Measurements from ENCODE around the gene HPS3. TPM values are rescaled to one million over a fixed set of nuclear protein-coding genes. Genes with fewer than 3 reads are reported as not detected.

Gene HPS3
- total RNA-seq, 1 experiment from 2014 or later, result 20.9 TPM

GRCh38 chr3:149081772-149082171 is 47.7 kb upstream of the HPS3 start:
- peaks cover 37% of the 10 kb centered on the region for H3K36me3 Mint-ChIP-seq (ENCODE audit: insufficient read depth, unreplicated experiment)
- CTCF ChIA-PET, result no interaction called here
- H3K36me3 ChIP-seq (ENCODE audit: control insufficient read depth, insufficient read depth, low read length), result no peaks in the 10 kb centered on the region
- no peaks in the 10 kb centered on the region for H3K9me3 ChIP-seq
- H3K4me1 ChIP-seq, result peaks cover 11% of the 10 kb centered on the region
- H3K27me3 ChIP-seq (replicated peaks; ENCODE audit: control insufficient read depth, insufficient read depth, low read length), result no peaks in the 10 kb centered on the region
- H3K27me3 Mint-ChIP-seq (ENCODE audit: insufficient read depth, unreplicated experiment), result no peaks in the 10 kb centered on the region
- H3K27ac Mint-ChIP-seq (ENCODE audit: unreplicated experiment), result no peak overlapping the region
- intact Hi-C loops (cut with micrococcal nuclease; ENCODE audit: unreplicated experiment), result no loop called here
- no peaks in the 10 kb centered on the region for H3K9me3 Mint-ChIP-seq (ENCODE audit: unreplicated experiment)
- no peak overlapping the region for H3K4me3 ChIP-seq (ENCODE audit: low read depth, low read length)
- no peak for DNase-seq
- POLR2A ChIA-PET, result no interaction called here
- H3K4me3 Mint-ChIP-seq (ENCODE audit: unreplicated experiment), result no peak overlapping the region
- no TSS peak for BruUV-seq (replicated peaks)
- no peak for TF ChIP-seq CTCF (IDR thresholded peaks at IDR 0.05; ENCODE audit: insufficient read depth in 1 of 2, low read depth in 1 of 2, low read length in 1 of 2, severe bottlenecking in 1 of 2, unreplicated experiment in 1 of 2)
- H3K4me1 Mint-ChIP-seq (ENCODE audit: low read depth, unreplicated experiment), result no peaks in the 10 kb centered on the region

GRCh38 chr3:149085828-149086231 is 43.6 kb upstream of the HPS3 start:
- H3K9me3 Mint-ChIP-seq (ENCODE audit: unreplicated experiment), result no peaks in the 10 kb centered on the region
- ChIA-PET CTCF (no interaction called here), POLR2A (no interaction called here)
- H3K4me3 ChIP-seq (ENCODE audit: low read depth, low read length), result peak overlapping the region; percentile 78
- peak overlapping the region; percentile 82 for H3K27ac Mint-ChIP-seq (ENCODE audit: unreplicated experiment)
- peaks cover 31% of the 10 kb centered on the region for H3K36me3 Mint-ChIP-seq (ENCODE audit: insufficient read depth, unreplicated experiment)
- intact Hi-C loops (cut with micrococcal nuclease; ENCODE audit: unreplicated experiment), result loop anchor here (5.0 kb wide), 1 partner anchor 94 kb away; the partner anchor contains the start of gene GYG1
- peak; percentile 34 to 47 for DNase-seq
- H3K9me3 ChIP-seq, result no peaks in the 10 kb centered on the region
- TSS peak; percentile 40 for BruUV-seq (replicated peaks)
- peaks cover 15% of the 10 kb centered on the region for H3K4me1 ChIP-seq
- peaks cover 4% of the 10 kb centered on the region for H3K4me1 Mint-ChIP-seq (ENCODE audit: low read depth, unreplicated experiment)
- H3K27me3 Mint-ChIP-seq (ENCODE audit: insufficient read depth, unreplicated experiment), result no peaks in the 10 kb centered on the region
- no peak for TF ChIP-seq CTCF (IDR thresholded peaks at IDR 0.05; ENCODE audit: insufficient read depth in 1 of 2, low read depth in 1 of 2, low read length in 1 of 2, severe bottlenecking in 1 of 2, unreplicated experiment in 1 of 2)
- no peaks in the 10 kb centered on the region for H3K27me3 ChIP-seq (replicated peaks; ENCODE audit: control insufficient read depth, insufficient read depth, low read length)
- H3K36me3 ChIP-seq (ENCODE audit: control insufficient read depth, insufficient read depth, low read length), result no peaks in the 10 kb centered on the region
- H3K4me3 Mint-ChIP-seq (ENCODE audit: unreplicated experiment), result peak overlapping the region; percentile 91

- TF ChIP-seq CTCF (IDR thresholded peaks at IDR 0.05; ENCODE audit: insufficient read depth in 1 of 2, low read depth in 1 of 2, low read length in 1 of 2, severe bottlenecking in 1 of 2, unreplicated experiment in 1 of 2), result no peak
- H3K36me3 ChIP-seq (ENCODE audit: control insufficient read depth, insufficient read depth, low read length), result no peaks in the 10 kb centered on the region
- peak; percentile 97 to 98 for DNase-seq
- CTCF ChIA-PET, result no interaction called here
- peaks cover 15% of the 10 kb centered on the region for H3K4me1 ChIP-seq
- intact Hi-C loops (cut with micrococcal nuclease; ENCODE audit: unreplicated experiment), result loop anchor here (5.0 kb wide), 1 partner anchor 94 kb away; the partner anchor contains the start of gene GYG1
- Mint-ChIP-seq H3K9me3 (ENCODE audit: unreplicated experiment) (no peaks in the 10 kb centered on the region), H3K27me3 (ENCODE audit: insufficient read depth, unreplicated experiment) (no peaks in the 10 kb centered on the region), H3K27ac (ENCODE audit: unreplicated experiment) (peak within 1 kb of the TSS; percentile 82), H3K36me3 (ENCODE audit: insufficient read depth, unreplicated experiment) (peaks cover 29% of the 10 kb centered on the region), H3K4me3 (ENCODE audit: unreplicated experiment) (peak within 1 kb of the TSS; percentile 91), H3K4me1 (ENCODE audit: low read depth, unreplicated experiment) (peaks cover 5% of the 10 kb centered on the region)
- H3K9me3 ChIP-seq, result no peaks in the 10 kb centered on the region
- BruUV-seq (replicated peaks), result no TSS peak
- POLR2A ChIA-PET, result no interaction called here
- H3K4me3 ChIP-seq (ENCODE audit: low read depth, low read length), result peak within 1 kb of the TSS; percentile 78
- no peaks in the 10 kb centered on the region for H3K27me3 ChIP-seq (replicated peaks; ENCODE audit: control insufficient read depth, insufficient read depth, low read length)
Observed at GRCh38 chr3:149086232-149086988, 43.0 kb upstream of the HPS3 start, which contains the start of gene HLTF. TSS of gene HLTF (minus strand) at chr3:149086533. CDS start at chr3:149086336, 197 bp downstream.
